Naive thymus-derived CD4-positive, alpha-beta T cell (primary cell): ENCODE measurements around the gene CA10. TPM values are rescaled to one million over a fixed set of nuclear protein-coding genes. Genes with fewer than 3 reads are reported as not detected.
A peak's percentile ranks its signal among the peaks of the same experiment; 100 is the strongest.

Source experiments
- ATAC-seq: fragments of 150-1000 bp; cut with Tn5 transposase; 2 replicates; pipeline ENCODE4 v1.10.0; 2021; ENCODE audit warnings: mild to moderate bottlenecking, moderate library complexity
- CTCF ChIA-PET: fragments of 350-600 bp; sonication (Branson Sonifier 250); formaldehyde crosslinking; loops from one replicate; lab custom pipeline; 2021; ENCODE audit warnings: antibody characterized with exemption; lab: Charles Lee
- POLR2A ChIA-PET: fragments of 350-600 bp; sonication (Branson Sonifier 250); formaldehyde crosslinking; loops from one replicate; lab custom pipeline; 2021; ENCODE audit warnings: antibody characterized with exemption, inconsistent platforms; lab: Charles Lee
- DNase-seq, 9 donors: peaks; one replicate each; pipeline versions ENCODE4 v3.0.0 to v3.0.0-alpha.2; 2020 to 2022; ENCODE audit warnings: mixed read lengths in 1 of 9
- H3K27ac ChIP-seq: one replicate; pipeline ENCODE4 v1.7.0; 2013; ENCODE audit warnings: mild to moderate bottlenecking, low read depth, low read length, moderate library complexity
- H3K27me3 ChIP-seq, 2 donors: one replicate each; pipeline ENCODE4 v1.7.0; 2013; ENCODE audit warnings: low read length in 2 of 2, mild to moderate bottlenecking in 2 of 2, moderate library complexity in 2 of 2; ENCODE audit not compliant: control insufficient read depth in 2 of 2, insufficient read depth in 2 of 2
- H3K36me3 ChIP-seq, 3 experiments: 1 replicate in 2 of 3; 2 replicates in 1 of 3; pipeline ENCODE4 v1.7.0; 2013; ENCODE audit warnings: low read length in 3 of 3, mild to moderate bottlenecking in 3 of 3, moderate library complexity in 1 of 3; ENCODE audit not compliant: insufficient read depth in 3 of 3, control insufficient read depth in 2 of 3
- H3K4me1 ChIP-seq, 2 donors: one replicate each; pipeline ENCODE4 v1.7.0; 2013; ENCODE audit warnings: low read length in 2 of 2, mild to moderate bottlenecking in 2 of 2, moderate library complexity in 1 of 2; ENCODE audit not compliant: control insufficient read depth in 2 of 2, insufficient read depth in 2 of 2
- H3K4me3 ChIP-seq: 2 replicates; pipeline ENCODE4 v1.7.0; 2013; ENCODE audit warnings: mild to moderate bottlenecking, low read length
- H3K9me3 ChIP-seq, 3 experiments: 1 replicate in 2 of 3; 2 replicates in 1 of 3; pipeline ENCODE4 v1.7.0; 2013; ENCODE audit warnings: low read length in 3 of 3; ENCODE audit not compliant: control insufficient read depth in 2 of 3
- H3K27ac Mint-ChIP-seq, 9 donors: one replicate each; pipeline ENCODE4 v1.8.0; 2020 to 2022; ENCODE audit warnings: mixed read lengths in 9 of 9, mild to moderate bottlenecking in 8 of 9, moderate library complexity in 5 of 9, inconsistent platforms in 2 of 9
- H3K27me3 Mint-ChIP-seq, 5 donors: one replicate each; pipeline ENCODE4 v1.8.0; 2021 to 2022; ENCODE audit warnings: mixed read lengths in 5 of 5, mild to moderate bottlenecking in 1 of 5
- H3K36me3 Mint-ChIP-seq, 5 donors: one replicate each; pipeline ENCODE4 v1.8.0; 2020 to 2022; ENCODE audit warnings: mixed read lengths in 5 of 5, mild to moderate bottlenecking in 3 of 5, inconsistent platforms in 1 of 5
- H3K4me1 Mint-ChIP-seq, 7 donors: one replicate each; pipeline ENCODE4 v1.8.0; 2020 to 2022; ENCODE audit warnings: mixed read lengths in 7 of 7, mild to moderate bottlenecking in 3 of 7, inconsistent platforms in 1 of 7
- H3K4me3 Mint-ChIP-seq, 10 donors: one replicate each; pipeline ENCODE4 v1.8.0; 2020 to 2022; ENCODE audit warnings: mild to moderate bottlenecking in 10 of 10, mixed read lengths in 10 of 10, moderate library complexity in 6 of 10, inconsistent platforms in 2 of 10
- H3K9me3 Mint-ChIP-seq, 11 donors: one replicate each; pipeline ENCODE4 v1.8.0; 2020 to 2022; ENCODE audit warnings: mixed read lengths in 11 of 11, mild to moderate bottlenecking in 4 of 11, inconsistent platforms in 1 of 11, moderate library complexity in 1 of 11
- intact Hi-C, 2 donors: fragments of 100-400 bp; cut with micrococcal nuclease; formaldehyde crosslinking; loops; one replicate each; pipeline ENCODE4 v1.15.1; 2023
- polyA plus RNA-seq, 2 donors: library from polyadenylated mRNA; unstranded; fragments of 300-500 nt; fragmentation: Illumina TruSeq; gene quantifications; one replicate each; pipeline ENCODE4 v1.2.3, GENCODE V29; 2021
- total RNA-seq, 6 experiments: library from RNA in 5 of 6; stranded (reverse) in 5 of 6; gene quantifications; 1 replicate in 5 of 6; 2 replicates in 1 of 6; pipeline ENCODE4 v1.2.3 and lab custom pipeline; 2021 to 2026

Gene CA10
- total and polyA plus RNA-seq, 7 experiments from 2014 or later, result not detected

DNA sequence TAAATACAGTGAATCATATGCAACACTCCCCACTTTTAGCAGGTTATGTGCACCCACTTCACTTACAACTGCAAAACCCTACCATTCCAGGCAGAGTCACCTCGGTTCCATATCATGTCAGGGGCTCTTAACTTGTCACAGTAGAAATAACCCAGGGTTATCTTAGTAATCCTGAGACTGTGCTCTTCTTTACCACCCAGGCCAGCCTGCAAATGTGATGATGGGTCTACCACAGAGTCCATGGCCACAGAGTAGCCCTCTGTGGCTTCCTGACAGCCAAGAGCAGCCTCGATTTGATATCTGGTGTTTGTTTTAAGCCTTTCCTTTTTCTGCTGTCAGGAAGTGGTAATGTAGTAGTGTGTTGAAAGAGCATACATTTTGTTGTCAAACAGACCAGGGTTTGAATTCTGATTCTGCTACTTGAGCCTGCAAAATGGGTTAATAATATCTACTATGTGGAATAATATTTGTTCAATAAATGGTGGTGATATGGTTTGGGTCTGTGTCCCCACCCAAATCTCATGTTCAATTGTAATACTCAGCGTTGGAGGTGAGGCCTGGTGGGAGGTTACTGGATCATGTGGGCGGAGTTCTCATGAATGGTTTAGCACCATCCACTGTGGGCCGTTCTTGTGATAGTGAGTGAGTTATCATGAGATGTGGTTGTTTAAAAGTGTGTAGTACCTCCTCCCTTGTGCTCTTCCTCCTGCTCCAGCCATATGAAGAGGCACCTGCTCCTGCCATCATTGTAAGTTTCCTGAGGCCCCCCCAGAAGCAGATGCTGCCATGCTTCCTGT lies 481.6 kb downstream of the CA10 start:
- H3K27ac Mint-ChIP-seq, result no peak overlapping the region
- intact Hi-C loops, result no loop called here
- ATAC-seq (no peak), DNase-seq (no peak)
- H3K4me1 Mint-ChIP-seq, result no peaks in the 10 kb centered on the region
- ChIA-PET CTCF (interaction anchor here (0.6 kb wide), 1 partner anchor 216 kb away, joined by 3 read pairs; no protein-coding TSS in a partner anchor), POLR2A (no interaction called here)
- Histone ChIP-seq H3K9me3 (no peaks in the 10 kb centered on the region), H3K27me3 (no peaks in the 10 kb centered on the region), H3K4me3 (no peak overlapping the region), H3K27ac (no peak overlapping the region), H3K36me3 (no peaks in the 10 kb centered on the region), H3K4me1 (no peaks in the 10 kb centered on the region)
- H3K4me3 Mint-ChIP-seq, result no peak overlapping the region
- no peaks in the 10 kb centered on the region for H3K36me3 Mint-ChIP-seq
- H3K9me3 Mint-ChIP-seq, result peaks cover 0 to 3% (median 0%) of the 10 kb centered on the region in 11 donors
- H3K27me3 Mint-ChIP-seq, result peaks cover 0 to 30% (median 21%) of the 10 kb centered on the region in 5 donors

GRCh38 chr17:51674579-51675255 lies 483.8 kb downstream of the CA10 start:
- intact Hi-C loops, result no loop called here
- H3K27me3 Mint-ChIP-seq, result peaks cover 0 to 23% (median 7%) of the 10 kb centered on the region in 5 donors
- H3K27ac Mint-ChIP-seq, result no peak overlapping the region
- no peaks in the 10 kb centered on the region for H3K4me1 ChIP-seq
- no peaks in the 10 kb centered on the region for H3K9me3 ChIP-seq
- no peak overlapping the region for H3K4me3 ChIP-seq
- ChIA-PET CTCF (no interaction called here), POLR2A (no interaction called here)
- H3K27ac ChIP-seq, result no peak overlapping the region
- H3K9me3 Mint-ChIP-seq, result peaks cover 0 to 3% (median 0%) of the 10 kb centered on the region in 11 donors
- H3K27me3 ChIP-seq, result no peaks in the 10 kb centered on the region
- DNase-seq, result no peak
- no peaks in the 10 kb centered on the region for H3K36me3 ChIP-seq
- no peaks in the 10 kb centered on the region for H3K36me3 Mint-ChIP-seq
- no peaks in the 10 kb centered on the region for H3K4me1 Mint-ChIP-seq
- H3K4me3 Mint-ChIP-seq, result no peak overlapping the region
- ATAC-seq, result no peak

- Mint-ChIP-seq H3K9me3 (peaks cover 0 to 4% (median 0%) of the 10 kb centered on the region in 11 donors), H3K4me1 (peaks cover 0 to under 1% (median 0%) of the 10 kb centered on the region in 7 donors), H3K4me3 (no peak overlapping the region), H3K36me3 (no peaks in the 10 kb centered on the region), H3K27ac (no peak overlapping the region), H3K27me3 (peaks cover 0 to 23% (median 6%) of the 10 kb centered on the region in 5 donors)
- H3K27me3 ChIP-seq, result no peaks in the 10 kb centered on the region
- POLR2A ChIA-PET, result no interaction called here
- H3K4me3 ChIP-seq, result no peak overlapping the region
- no peaks in the 10 kb centered on the region for H3K36me3 ChIP-seq
- no peak for ATAC-seq
- H3K9me3 ChIP-seq, result no peaks in the 10 kb centered on the region
- DNase-seq, result no peak
- CTCF ChIA-PET, result no interaction called here
- H3K27ac ChIP-seq, result no peak overlapping the region
- H3K4me1 ChIP-seq, result no peaks in the 10 kb centered on the region
- intact Hi-C loops, result no loop called here
Measured at GRCh38 chr17:51673070-51673469, 485.4 kb downstream of the CA10 start.

DNA sequence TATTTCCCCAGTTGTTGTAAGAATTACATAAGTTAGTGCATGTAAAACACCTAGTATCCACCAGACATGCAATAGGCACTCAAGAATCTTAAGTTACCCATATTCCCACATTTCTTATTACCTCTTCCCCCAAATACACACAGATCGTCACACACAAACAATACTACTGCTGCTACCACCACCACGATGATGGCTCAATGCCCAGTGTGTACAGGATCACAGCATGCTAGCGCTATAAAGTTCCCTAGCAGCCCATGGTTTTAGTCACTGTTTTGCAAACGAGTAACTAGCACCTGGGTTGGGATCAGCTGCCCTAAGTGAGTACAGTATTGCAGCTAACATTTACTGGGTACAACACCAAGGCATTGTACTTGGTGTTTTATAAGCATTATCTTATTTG lies 486.4 kb downstream of the CA10 start:
- Mint-ChIP-seq H3K4me1 (peaks cover 0 to 3% (median 0%) of the 10 kb centered on the region in 7 donors), H3K27me3 (peaks cover 0 to 23% (median 6%) of the 10 kb centered on the region in 5 donors), H3K27ac (no peak overlapping the region), H3K4me3 (no peak overlapping the region), H3K36me3 (no peaks in the 10 kb centered on the region), H3K9me3 (peaks cover 0 to 4% (median 0%) of the 10 kb centered on the region in 11 donors)
- ChIA-PET POLR2A (interaction anchor here (0.6 kb wide), 1 partner anchor 107 kb away, joined by 3 read pairs; no protein-coding TSS in a partner anchor), CTCF (no interaction called here)
- H3K27me3 ChIP-seq, result no peaks in the 10 kb centered on the region
- intact Hi-C loops, result no loop called here
- no peak for DNase-seq
- no peaks in the 10 kb centered on the region for H3K36me3 ChIP-seq
- no peak overlapping the region for H3K4me3 ChIP-seq
- no peaks in the 10 kb centered on the region for H3K4me1 ChIP-seq
- no peaks in the 10 kb centered on the region for H3K9me3 ChIP-seq
- no peak overlapping the region for H3K27ac ChIP-seq
- no peak for ATAC-seq

- H3K27ac ChIP-seq, result no peak overlapping the region
- ATAC-seq (no peak), DNase-seq (no peak)
- no peaks in the 10 kb centered on the region for H3K36me3 ChIP-seq
- no peaks in the 10 kb centered on the region for H3K27me3 ChIP-seq
- intact Hi-C loops, result no loop called here
- H3K4me1 Mint-ChIP-seq, result peaks cover 0 to 3% (median 0%) of the 10 kb centered on the region in 7 donors
- H3K27ac Mint-ChIP-seq, result peak overlapping the region in 1 of 9 donors; percentile 56
- ChIA-PET POLR2A (no interaction called here), CTCF (interaction anchor here (0.7 kb wide), 2 partner anchors 299 to 659 kb away, joined by 3 to 4 read pairs; no protein-coding TSS in a partner anchor)
- peaks cover 0 to 23% (median 7%) of the 10 kb centered on the region in 5 donors for H3K27me3 Mint-ChIP-seq
- H3K4me1 ChIP-seq, result no peaks in the 10 kb centered on the region
- H3K4me3 ChIP-seq, result no peak overlapping the region
- no peaks in the 10 kb centered on the region for H3K36me3 Mint-ChIP-seq
- no peaks in the 10 kb centered on the region for H3K9me3 ChIP-seq
- H3K9me3 Mint-ChIP-seq, result peaks cover 0 to 4% (median 0%) of the 10 kb centered on the region in 11 donors
- no peak overlapping the region for H3K4me3 Mint-ChIP-seq
Measured at GRCh38 chr17:51670899-51671298, 487.6 kb downstream of the CA10 start.

- no peak overlapping the region for H3K4me3 Mint-ChIP-seq
- intact Hi-C loops, result no loop called here
- Histone ChIP-seq H3K4me3 (no peak overlapping the region), H3K27ac (no peak overlapping the region), H3K4me1 (no peaks in the 10 kb centered on the region), H3K36me3 (no peaks in the 10 kb centered on the region), H3K9me3 (no peaks in the 10 kb centered on the region), H3K27me3 (no peaks in the 10 kb centered on the region)
- peaks cover 0 to 25% (median 10%) of the 10 kb centered on the region in 5 donors for H3K27me3 Mint-ChIP-seq
- ATAC-seq (no peak), DNase-seq (no peak)
- H3K36me3 Mint-ChIP-seq, result no peaks in the 10 kb centered on the region
- H3K27ac Mint-ChIP-seq, result no peak overlapping the region
- H3K4me1 Mint-ChIP-seq, result peaks cover 0 to 3% (median 0%) of the 10 kb centered on the region in 7 donors
- POLR2A ChIA-PET, result no interaction called here
- peaks cover 0 to 4% (median 0%) of the 10 kb centered on the region in 11 donors for H3K9me3 Mint-ChIP-seq
- CTCF ChIA-PET, result no interaction called here
Measured at GRCh38 chr17:51668963-51669246, 489.6 kb downstream of the CA10 start.
